NCI-H510A (cell line): ENCODE data around the gene RBFOX2.
A peak's percentile ranks its signal among the peaks of the same experiment; 100 is the strongest.

Experiments used
- DNase-seq: peaks from one replicate; lab custom pipeline; 2025; lab: John Stamatoyannopoulos, UW

The RBFOX2 gene

GRCh38 chr22:35930933-35931332 is 97.7 kb downstream of the RBFOX2 start:
- DNase-seq: no peak

DNA sequence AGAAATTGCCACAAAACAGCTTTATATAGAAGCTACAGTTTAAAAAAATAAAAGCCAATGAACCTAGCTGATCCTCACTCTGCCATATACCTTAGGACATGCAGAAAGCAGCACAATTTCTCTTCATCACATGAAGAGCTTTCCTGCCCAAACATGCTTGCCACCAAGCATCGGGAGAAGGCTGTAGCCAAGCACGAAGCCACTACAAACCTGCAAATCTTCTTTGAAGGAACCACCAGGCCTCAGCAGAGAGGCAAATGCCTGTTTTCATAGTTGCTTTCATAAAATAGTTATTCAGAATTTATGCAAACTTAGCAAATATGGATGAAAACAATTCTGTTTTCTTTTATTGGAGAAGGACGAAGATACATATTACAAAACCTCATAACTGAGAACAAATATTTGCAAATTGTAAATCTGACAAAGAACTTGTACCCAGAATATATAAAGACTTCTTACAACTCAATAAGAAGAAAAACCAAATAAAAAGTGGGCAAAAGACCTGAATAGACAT is 100.3 kb downstream of the RBFOX2 start:
- no peak for DNase-seq

GRCh38 chr22:35923026-35923425 is 105.6 kb downstream of the RBFOX2 start:
- no peak for DNase-seq

DNA sequence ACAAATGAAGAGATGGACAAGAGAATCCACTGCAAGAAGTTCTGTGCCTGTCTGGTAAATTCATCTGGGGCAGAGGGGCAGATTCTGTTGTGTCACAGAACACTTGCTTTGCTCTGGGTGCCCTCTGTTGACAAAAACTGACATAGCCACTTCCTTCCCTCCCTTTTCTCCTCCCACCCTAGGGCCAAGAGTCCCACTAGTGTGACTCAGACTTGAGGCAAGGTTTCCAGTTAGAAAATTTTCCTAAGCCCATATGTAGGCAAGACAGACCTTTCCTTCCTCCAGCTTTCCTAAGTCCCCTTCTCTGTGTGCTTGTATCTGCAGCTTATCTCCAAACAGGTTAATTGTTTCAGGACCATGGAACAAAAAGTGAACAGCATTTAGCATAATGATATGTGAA is 106.8 kb downstream of the RBFOX2 start:
- DNase-seq: no peak

GRCh38 chr22:35921044-35921443 is 107.6 kb downstream of the RBFOX2 start:
- DNase-seq: no peak

DNA sequence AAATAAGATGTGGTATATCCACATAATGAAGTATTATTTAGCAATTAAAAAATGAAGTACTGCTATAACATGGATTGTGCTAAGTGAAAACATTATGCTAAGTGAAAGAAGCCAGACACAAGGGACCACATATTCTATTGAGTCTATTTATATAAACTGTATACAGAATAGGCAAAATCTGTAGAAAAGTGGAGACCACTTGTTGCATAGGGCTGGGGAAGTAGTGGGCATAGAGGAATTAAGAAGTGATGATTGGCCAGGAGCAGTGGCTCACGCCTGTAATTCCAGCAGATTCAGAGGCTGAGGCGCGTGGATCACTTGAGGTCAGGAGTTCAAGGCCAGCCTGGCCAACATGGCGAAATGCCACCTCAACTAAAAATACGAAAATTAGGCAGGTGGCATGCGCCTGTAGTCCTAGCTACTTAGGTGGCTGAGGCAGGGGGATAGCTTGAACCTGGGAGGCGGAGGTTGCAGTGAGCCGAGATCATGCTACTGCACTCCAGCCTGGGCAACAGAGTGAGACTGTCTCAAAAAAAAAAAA is 109.6 kb downstream of the RBFOX2 start:
- no peak for DNase-seq

- no peak for DNase-seq
These were observed 110.2 kb downstream of the RBFOX2 start for GRCh38 chr22:35918456-35918855.

DNA sequence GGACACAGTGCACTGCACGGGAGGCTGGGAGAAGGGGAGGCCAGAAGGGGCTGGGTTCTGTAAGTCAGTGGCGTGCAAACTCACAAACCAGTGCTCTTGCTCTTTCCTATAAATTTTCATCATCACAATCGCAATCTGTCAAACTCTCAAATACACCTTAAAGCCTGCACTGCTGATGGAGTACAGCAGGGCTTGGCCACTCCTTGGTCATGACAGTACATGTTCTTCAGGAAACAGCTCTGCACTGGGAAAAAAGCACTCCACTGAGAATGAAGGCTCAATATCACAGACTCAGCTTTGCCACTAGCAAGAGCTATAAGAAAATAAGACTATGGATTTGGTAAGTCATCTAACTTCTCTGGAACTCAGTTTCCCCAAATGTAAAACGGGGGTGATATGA is 111.0 kb downstream of the RBFOX2 start:
- no peak for DNase-seq

GRCh38 chr22:35915477-35916013 is 113.1 kb downstream of the RBFOX2 start:
- DNase-seq: no peak

GRCh38 chr22:35914665-35915476 is 113.8 kb downstream of the RBFOX2 start:
- peak; percentile 72 for DNase-seq

GRCh38 chr22:35914357-35914664 is 114.3 kb downstream of the RBFOX2 start:
- DNase-seq: no peak

DNA sequence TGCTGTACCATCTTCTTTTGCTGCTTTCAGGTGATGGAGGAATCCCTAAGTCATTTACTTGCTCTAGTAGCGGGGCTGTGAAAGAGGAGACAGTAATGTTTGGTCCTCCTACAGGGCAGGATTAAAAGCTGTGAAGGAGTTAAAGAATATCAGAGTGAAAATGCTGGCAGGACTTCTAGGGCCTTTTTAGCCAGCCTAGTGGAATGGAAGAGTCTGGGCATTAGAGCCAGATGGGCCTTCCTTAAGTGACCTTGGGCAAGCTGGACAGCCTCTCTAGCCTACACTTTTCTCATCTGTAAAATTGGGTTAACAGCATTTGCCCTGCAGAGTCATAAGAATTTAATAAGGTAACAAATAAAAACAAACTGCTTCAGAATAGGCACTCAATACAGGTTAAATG is 114.7 kb downstream of the RBFOX2 start:
- DNase-seq: no peak

DNA sequence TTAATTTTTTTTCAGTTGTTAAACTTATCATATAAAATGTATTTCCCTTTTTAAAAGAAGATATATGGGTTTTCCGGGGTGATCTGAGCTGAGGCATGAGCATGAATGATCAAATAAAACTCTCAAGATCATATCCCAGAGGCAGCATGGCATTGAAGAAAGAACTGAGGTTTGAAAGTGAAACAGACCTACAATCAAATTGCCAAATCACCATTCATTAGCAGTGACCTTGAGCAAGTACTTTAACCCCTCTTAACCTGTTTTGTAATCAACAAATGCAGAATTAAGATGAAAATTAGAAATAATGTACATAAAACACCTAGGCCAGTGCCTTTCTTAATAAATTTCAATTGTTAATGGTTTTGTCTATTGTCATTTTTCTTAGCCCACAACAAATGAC is 116.0 kb downstream of the RBFOX2 start:
- no peak for DNase-seq

- no peak for DNase-seq
These were observed 116.7 kb downstream of the RBFOX2 start for GRCh38 chr22:35911877-35912276.

DNA sequence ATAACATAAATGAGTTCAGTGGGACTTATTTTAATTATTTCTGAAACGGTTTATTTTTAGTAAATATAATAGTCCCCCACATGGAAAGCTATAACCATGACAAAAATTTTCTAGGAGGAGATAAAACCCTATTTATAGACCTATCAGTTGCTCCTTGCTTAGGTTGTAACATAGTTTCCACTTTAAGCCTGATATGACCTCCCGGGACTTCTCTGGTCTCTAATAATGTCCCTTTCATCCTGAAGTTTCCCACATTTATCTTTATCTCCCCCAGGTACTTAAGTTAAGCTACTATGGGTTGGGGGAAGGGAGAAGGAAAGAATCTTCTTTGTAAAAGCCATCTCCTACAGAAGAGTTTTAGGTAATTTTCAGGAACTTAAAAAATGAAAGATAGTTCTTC is 117.7 kb downstream of the RBFOX2 start:
- no peak for DNase-seq

DNA sequence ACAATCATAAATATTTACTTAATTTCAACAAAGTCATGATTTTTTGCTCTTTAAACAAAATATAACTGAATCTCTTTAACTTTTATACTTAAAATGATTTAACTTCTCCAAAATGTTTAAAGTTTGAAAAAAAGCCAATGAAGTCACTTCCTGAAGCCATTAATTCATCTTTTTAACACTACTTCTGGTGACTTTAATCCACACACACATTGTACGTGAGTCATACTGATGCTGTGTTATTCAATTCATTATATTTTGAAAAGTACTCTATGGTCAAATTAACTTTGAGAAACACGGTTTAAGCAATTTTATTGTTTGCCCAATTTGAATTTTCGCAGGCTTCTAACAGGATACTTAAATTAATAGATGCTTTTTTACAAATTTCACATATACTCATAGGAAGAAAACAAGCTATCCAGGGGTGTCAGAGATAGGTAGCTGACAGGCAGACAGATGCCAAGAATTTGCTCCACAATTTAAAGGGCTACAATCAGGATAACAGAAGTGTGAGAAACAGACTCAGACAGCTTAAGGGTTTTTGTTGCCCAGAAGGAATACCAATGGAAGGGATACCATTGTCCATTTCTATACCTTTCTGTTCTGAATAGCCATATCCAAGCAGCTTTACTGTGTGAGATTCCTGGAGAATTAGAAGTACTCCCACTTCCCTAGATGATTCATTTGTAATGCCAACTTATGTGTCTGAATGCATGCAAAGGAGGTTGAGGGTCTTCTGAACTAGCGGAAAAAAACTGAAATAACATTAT is 118.4 kb downstream of the RBFOX2 start:
- DNase-seq: no peak

- DNase-seq: no peak
These were observed 122.7 kb downstream of the RBFOX2 start for GRCh38 chr22:35905894-35906293.

GRCh38 chr22:35904752-35905151 is 123.9 kb downstream of the RBFOX2 start:
- no peak for DNase-seq

GRCh38 chr22:35904336-35904692 is 124.3 kb downstream of the RBFOX2 start:
- DNase-seq: no peak

- no peak for DNase-seq
These were observed 124.9 kb downstream of the RBFOX2 start for GRCh38 chr22:35903571-35904335.

DNA sequence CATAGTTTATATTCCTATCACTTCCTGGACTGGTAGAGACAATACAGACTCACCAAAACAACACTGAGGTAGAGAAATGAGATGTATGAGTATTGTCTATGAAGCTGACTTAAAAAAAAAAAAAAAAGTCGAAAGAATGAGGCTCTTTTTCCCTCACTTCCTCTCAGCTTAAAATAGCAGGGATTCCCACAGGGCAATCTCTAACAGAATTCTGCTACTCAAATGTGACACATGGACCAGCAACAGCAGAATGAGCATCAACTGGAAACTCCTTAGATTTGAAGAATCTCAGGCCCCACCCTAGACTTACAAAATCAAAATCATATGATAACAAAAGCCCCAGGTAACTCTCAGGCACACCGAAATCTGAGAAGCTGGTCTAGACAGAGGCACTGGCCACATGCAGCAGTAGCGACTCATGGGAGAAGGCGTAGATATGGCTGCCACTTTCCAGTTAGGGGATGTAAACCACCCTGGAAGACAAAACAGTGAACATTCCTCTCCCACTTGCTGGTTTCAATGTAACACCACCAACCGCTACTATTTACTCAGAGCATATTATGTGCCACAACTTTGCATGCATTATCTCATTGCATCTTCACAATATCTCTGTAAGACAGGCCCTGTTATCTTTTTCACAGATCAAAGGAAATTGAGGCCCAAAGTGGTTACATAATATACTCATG is 128.0 kb downstream of the RBFOX2 start:
- no peak for DNase-seq

- no peak for DNase-seq
These were observed 128.9 kb downstream of the RBFOX2 start for GRCh38 chr22:35899736-35900135.
